Measurements from ENCODE around the gene NKD1. TPM values are rescaled to one million over a fixed set of nuclear protein-coding genes. Genes with fewer than 3 reads are reported as not detected.

NKD1 gene
- polyA plus RNA-seq, 1 experiment: 0.11 TPM

GRCh38 chr16:50636753-50637374 lies 88.7 kb downstream of the NKD1 start:
- no peak overlapping the region for H3K4me3 ChIP-seq (ENCODE audit: low read depth, low read length)
- no peak for TF ChIP-seq CTCF (IDR thresholded peaks at IDR 0.05; ENCODE audit: insufficient read depth, low read depth, low read length)
- ChIA-PET POLR2A (no interaction called here), CTCF (interaction anchor here (0.9 to 1.2 kb wide), 2 partner anchors 11 to 29 kb away, joined by 3 read pairs; no protein-coding TSS in a partner anchor)
- no peaks in the 10 kb centered on the region; the same call in 1 of the 2 replicates for H3K27me3 ChIP-seq (ENCODE audit: control insufficient read depth, insufficient read depth, low read length)
- DNase-seq (ENCODE audit: low read depth): no peak
- H3K36me3 ChIP-seq (ENCODE audit: control insufficient read depth, insufficient read depth, low read length): no peaks in the 10 kb centered on the region

GRCh38 chr16:50637716-50638602 lies 89.8 kb downstream of the NKD1 start:
- CTCF ChIA-PET: interaction anchor here (1.2 kb wide), 1 partner anchor 11 kb away, joined by 4 read pairs; no protein-coding TSS in a partner anchor
- DNase-seq (ENCODE audit: low read depth): no peak

GRCh38 chr16:50638816-50639670 lies 90.8 kb downstream of the NKD1 start:
- TF ChIP-seq CTCF (IDR thresholded peaks at IDR 0.05; ENCODE audit: insufficient read depth, low read depth, low read length): no peak
- POLR2A ChIA-PET: no interaction called here

More at GRCh38 chr16:50637716-50638602, 89.8 kb downstream of the NKD1 start:
- POLR2A ChIA-PET: no interaction called here
- Histone ChIP-seq H3K4me3 (ENCODE audit: low read depth, low read length) (no peak overlapping the region), H3K27me3 (ENCODE audit: control insufficient read depth, insufficient read depth, low read length) (no peaks in the 10 kb centered on the region; the same call in 1 of the 2 replicates), H3K36me3 (ENCODE audit: control insufficient read depth, insufficient read depth, low read length) (no peaks in the 10 kb centered on the region)
- no peak for TF ChIP-seq CTCF (IDR thresholded peaks at IDR 0.05; ENCODE audit: insufficient read depth, low read depth, low read length)

GRCh38 chr16:50640391-50640790 lies 92.2 kb downstream of the NKD1 start:
- DNase-seq (ENCODE audit: low read depth): no peak

More at GRCh38 chr16:50638816-50639670, 90.8 kb downstream of the NKD1 start:
- DNase-seq (ENCODE audit: low read depth): no peak
- Histone ChIP-seq H3K27me3 (ENCODE audit: control insufficient read depth, insufficient read depth, low read length) (peaks cover 2% of the 10 kb centered on the region; the same call in 1 of the 2 replicates), H3K4me3 (ENCODE audit: low read depth, low read length) (no peak overlapping the region), H3K36me3 (ENCODE audit: control insufficient read depth, insufficient read depth, low read length) (no peaks in the 10 kb centered on the region)
- CTCF ChIA-PET: interaction anchor here (1.2 kb wide), 1 partner anchor 12 kb away, joined by 4 read pairs; no protein-coding TSS in a partner anchor

More at GRCh38 chr16:50640391-50640790, 92.2 kb downstream of the NKD1 start:
- no peak overlapping the region for H3K4me3 ChIP-seq (ENCODE audit: low read depth, low read length)
- CTCF ChIA-PET: interaction anchor here (1.1 kb wide), 1 partner anchor 28 kb away, joined by 3 read pairs; no protein-coding TSS in a partner anchor
- POLR2A ChIA-PET: no interaction called here
- no peaks in the 10 kb centered on the region for H3K36me3 ChIP-seq (ENCODE audit: control insufficient read depth, insufficient read depth, low read length)
- no peak for TF ChIP-seq CTCF (IDR thresholded peaks at IDR 0.05; ENCODE audit: insufficient read depth, low read depth, low read length)
- H3K27me3 ChIP-seq (ENCODE audit: control insufficient read depth, insufficient read depth, low read length): peaks cover 4% of the 10 kb centered on the region

Measured in BJ (cell line).